Adipose tissue (tissue), 3 donors: ENCODE results near the gene HOXD9. TPM values are rescaled to one million over a fixed set of nuclear protein-coding genes. Genes with fewer than 3 reads are reported as not detected.

Experiments used
- H3K27ac ChIP-seq: one replicate; pipeline ENCODE4 v1.5.1; 2013; ENCODE audit warnings: low read depth, low read length
- WGBS, 3 donors: extraction: QIAGEN DNeasy Blood & Tissue Kit; methylation state at CpG; one replicate each; pipeline ENCODE4 v1.1.7; 2013; 5-methylcytosine and 5-hydroxymethylcytosine counted together
- polyA plus RNA-seq, 3 donors: library from polyadenylated mRNA; stranded (reverse); fragments of 200-250 nt; gene quantifications; one replicate each; pipeline ENCODE4 v1.2.3, GENCODE V29; 2013
- donor health status: healthy with polysubstance abuse.
- donor health status: Bipolar disorder and iron deficiency.
- donor health status: healthy.

The HOXD9 gene
- polyA plus RNA-seq, 3 donors = 0.36 to 5.3 (median 3.0) TPM

GRCh38 chr2:176117823-176118371 lies 4.6 kb upstream of the HOXD9 start:
- WGBS, 3 donors = 12 to 37% (median 15%) methylated on average over 11 of the region's 11 CpGs
- no peak overlapping the region for H3K27ac ChIP-seq

- 13 to 33% (median 13%) methylated on average over 24 of the region's 24 CpGs for WGBS, 3 donors
- H3K27ac ChIP-seq = no peak overlapping the region
These were observed 3.7 kb upstream of the HOXD9 start for GRCh38 chr2:176118601-176119339.

DNA sequence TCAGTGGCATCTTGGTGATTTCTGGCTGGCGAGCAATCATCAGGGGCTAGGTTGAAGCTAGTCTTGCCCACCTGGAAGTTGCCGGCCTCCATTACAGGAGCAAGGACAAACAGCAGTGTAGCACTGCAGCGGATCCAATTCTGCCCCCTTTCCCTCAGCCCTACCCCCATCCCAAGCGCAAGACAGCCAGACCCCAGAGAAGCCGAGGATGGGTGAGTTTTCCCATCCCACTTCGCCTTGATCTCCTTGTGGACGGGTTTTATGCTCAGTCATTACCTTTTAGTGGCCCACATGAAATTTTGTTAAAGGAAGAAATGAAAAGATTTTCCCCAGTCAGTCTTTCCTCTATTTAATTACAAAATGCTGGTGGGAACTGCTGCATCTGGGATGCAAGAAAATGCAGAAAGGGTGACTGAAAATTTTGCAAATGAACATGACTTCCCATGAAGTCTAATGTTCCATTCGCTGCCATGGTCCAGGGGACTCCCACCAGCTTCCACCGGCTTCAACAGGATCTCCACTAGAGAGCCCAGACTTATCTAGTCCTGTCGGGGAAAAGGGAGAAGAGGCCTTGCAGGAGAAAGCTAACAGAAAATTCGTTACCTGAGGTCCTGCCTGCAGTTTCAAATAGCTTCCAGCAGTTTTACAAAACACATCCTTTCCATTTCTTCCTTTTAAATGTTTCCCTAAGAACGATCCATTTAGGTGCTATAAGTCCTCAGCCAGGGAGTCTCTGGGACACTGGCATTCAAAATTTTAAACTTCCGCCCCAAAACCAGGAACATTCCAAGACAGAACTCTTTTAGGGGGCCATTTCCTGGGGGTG lies 1.9 kb upstream of the HOXD9 start:
- no peak overlapping the region for H3K27ac ChIP-seq
- 16 to 47% (median 30%) methylated on average over 13 of the region's 13 CpGs for WGBS, 3 donors

GRCh38 chr2:176121190-176122051 lies 1.1 kb upstream of the HOXD9 start:
- 11 to 22% (median 12%) methylated on average over 51 to 53 of the region's 53 CpGs for WGBS, 3 donors
- no peak overlapping the region for H3K27ac ChIP-seq

- 2 to 3% (median 2%) methylated on average over 42 to 47 of the region's 47 CpGs for WGBS, 3 donors
- no peak overlapping the region for H3K27ac ChIP-seq
These were observed 352 bp upstream of the HOXD9 start for GRCh38 chr2:176122052-176122682.

DNA sequence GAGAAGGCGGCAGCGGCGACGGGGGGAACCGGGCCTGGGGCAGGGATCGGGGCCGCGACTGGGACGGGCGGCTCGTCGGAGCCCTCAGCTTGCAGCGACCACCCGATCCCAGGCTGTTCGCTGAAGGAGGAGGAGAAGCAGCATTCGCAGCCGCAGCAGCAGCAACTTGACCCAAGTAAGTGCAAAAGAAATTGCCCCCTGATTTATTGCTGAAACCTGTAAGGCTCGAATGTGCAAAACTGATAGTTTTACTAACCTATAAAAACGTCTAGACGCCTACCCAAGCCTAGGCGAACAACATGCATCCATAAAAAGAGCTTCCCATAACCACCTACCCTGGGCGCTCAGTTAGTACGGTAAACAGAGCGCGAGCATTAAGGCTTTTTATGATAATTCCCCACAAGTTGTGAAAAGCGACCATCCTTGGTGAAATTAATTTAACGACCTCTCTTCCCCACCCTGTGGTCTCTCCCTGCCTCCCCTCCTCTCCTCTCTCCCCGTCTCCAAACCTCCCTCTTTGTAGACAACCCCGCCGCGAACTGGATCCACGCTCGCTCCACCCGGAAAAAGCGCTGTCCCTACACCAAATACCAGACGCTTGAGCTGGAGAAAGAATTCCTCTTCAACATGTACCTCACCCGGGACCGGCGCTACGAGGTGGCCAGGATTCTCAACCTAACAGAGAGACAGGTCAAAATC lies 1.0 kb downstream of the HOXD9 start:
- no peak overlapping the region for H3K27ac ChIP-seq
- WGBS, 3 donors = 6 to 14% (median 7%) methylated on average over 40 of the region's 40 CpGs

DNA sequence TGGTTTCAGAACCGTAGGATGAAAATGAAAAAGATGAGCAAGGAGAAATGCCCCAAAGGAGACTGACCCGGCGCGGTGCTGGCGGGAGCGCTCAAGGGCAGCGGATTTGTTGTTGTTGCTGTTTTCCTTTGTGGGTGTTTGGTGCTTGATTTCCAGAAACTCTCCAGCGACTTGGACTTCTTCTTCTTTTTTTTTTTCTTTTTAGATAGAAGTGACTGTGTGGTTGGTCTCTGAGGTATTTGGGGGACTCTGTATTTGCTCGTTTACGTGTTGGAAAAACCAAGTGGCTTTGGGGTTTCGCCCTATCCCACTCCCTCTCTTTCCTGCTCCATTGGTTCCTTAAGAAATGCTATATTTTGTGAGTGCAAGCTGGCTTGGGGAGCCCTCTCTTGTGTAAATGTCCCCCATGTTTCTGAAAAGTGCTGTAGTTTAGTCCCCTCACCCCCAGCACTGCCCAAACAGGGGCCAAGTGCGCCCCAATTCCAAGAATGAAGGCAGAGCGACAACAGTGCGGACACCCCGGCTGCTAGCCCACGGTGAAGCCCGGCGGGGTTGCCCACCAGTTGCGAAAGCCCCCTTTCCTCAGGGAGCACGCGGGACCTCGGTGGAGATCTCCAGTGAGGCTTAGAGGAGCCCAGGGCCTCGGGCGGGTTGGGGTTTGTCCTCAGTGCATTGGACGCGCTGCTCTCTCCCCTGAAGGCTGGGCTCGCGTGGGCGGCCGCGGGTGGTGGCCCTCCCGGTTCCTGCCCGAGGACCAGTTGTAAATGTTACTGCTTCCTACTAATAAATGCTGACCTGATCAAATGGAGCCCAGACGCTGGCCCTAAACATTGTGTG lies 1.8 kb downstream of the HOXD9 start:
- no peak overlapping the region for H3K27ac ChIP-seq
- 12 to 44% (median 24%) methylated on average over 34 of the region's 34 CpGs for WGBS, 3 donors

DNA sequence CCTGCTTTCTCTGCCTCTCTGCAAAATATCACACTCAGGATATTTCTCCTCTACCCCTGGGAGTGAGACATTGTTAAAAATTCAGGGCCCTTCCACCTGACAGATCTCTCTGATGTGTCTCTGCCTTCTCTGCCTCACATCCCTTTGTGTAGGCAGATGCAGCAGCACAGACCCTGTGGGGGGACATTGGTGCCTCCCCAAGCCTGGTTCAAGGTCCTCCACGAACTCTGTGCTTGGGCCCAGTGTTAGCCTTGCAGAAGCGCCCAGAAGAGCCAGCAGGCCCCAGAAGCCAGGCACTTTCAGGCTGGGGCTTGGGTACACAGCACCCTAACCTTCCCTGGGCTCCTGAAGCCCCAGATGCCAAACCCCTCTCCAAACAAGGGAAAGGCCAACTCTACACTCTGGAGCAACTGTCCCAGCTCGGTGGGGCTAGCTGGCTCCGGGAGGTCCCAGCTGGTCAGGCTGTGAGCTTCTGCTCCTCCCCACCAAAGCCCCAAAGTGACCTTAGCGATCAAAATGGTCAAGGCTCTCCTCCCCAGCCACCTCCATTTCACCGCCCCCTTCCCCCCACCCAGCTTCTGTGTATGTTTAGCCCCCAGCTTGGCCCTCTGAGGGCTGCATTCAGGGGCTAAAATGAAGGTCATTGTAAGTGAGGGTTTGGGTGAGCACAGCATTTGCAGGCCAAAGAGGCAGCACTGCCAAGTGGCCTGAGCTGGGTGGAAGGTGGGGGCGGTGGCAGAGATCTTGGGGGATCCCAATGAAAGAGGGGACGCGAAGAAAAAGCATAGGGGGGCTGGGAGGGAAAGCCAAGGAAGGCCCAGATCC lies 2.6 kb downstream of the HOXD9 start:
- no peak overlapping the region for H3K27ac ChIP-seq
- 19 to 62% (median 46%) methylated on average over 9 of the region's 9 CpGs for WGBS, 3 donors

DNA sequence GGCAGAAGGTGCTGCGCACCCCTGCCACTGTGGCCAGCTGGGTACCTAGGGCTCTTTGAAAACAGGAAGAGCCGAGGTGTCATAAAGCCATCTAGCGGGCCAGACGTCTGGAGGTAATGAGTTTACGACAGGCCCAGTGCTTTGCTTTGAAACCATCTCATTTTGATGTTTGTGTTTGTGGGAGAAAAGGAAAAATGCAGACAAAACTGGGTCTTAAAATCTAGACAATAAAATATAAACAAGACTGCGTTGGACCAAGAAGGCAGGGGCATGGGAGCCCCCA lies 3.2 kb downstream of the HOXD9 start:
- 10 to 52% (median 37%) methylated on average over 6 of the region's 6 CpGs for WGBS, 3 donors

GRCh38 chr2:176126929-176127773 lies 4.6 kb downstream of the HOXD9 start:
- no peak overlapping the region for H3K27ac ChIP-seq
- WGBS, 3 donors = 3 to 7% (median 4%) methylated on average over 13 of the region's 13 CpGs

More for the DNA sequence above, 3.2 kb downstream of the HOXD9 start:
- no peak overlapping the region for H3K27ac ChIP-seq

DNA sequence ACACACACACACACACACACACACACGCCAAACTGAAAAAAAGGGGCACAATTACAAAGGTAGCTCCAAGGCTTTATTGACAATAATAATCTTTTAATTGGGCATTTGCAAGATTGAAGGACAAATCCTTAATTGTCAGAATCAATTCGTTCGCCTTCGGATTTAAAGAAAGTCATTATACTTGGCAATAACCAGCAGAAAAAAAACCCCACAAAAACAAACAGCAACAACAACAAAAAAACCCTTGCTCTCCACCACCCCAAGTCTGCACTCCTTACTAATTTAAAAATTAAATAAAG lies 5.2 kb downstream of the HOXD9 start:
- 17 to 41% (median 29%) methylated on average over 4 of the region's 4 CpGs for WGBS, 3 donors
- no peak overlapping the region for H3K27ac ChIP-seq

DNA sequence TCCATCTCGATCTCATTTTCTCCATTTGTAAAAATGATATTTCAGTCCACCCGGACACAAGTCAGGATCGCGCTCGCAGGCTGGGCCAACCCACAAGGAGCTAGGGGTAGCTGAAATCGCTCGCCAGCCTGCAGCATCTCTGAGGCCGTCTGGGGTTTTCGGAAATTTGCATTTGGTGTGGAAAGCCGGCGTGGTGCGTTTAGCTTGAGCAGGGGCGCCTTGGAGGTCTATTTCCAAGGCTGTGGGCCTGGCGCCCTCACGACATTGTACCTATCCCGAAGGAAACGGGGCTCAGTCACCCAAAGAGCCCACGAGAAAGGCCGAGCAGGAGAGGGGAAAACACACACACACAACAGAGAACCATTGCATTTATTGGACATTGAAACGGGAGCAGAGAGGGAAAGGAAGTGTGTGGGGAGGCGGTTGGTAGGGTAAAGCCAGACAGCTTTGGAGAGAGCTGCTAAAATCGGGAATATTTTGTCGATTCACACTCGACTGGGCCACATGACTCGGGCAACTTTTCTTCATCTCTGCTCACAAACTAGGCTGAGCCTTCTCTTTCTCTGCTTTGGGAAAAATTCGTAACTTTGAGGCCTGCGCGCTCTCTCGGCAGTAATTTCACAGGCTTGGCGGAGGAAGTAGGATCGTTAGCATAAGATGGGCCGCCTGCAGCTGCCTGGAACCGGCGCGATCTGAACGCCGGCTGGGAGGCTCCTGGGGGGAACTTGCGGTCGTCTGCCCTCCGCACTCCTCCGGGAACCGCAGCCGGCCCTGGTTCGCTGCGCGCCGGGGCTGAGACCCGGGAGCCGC lies 5.9 kb downstream of the HOXD9 start:
- WGBS, 3 donors = 10 to 17% (median 12%) methylated on average over 40 to 49 of the region's 49 CpGs
- H3K27ac ChIP-seq = no peak overlapping the region

- no peak within 1 kb of the TSS for H3K27ac ChIP-seq
- 3 to 4% (median 4%) methylated on average over 64 of the region's 64 CpGs for WGBS, 3 donors
These were observed 6.7 kb downstream of the HOXD9 start, which contains the start of gene HOXD8 for GRCh38 chr2:176128982-176129796. Gene HOXD8 (plus strand): TSS chr2:176129705. CDS start chr2:176130367, 662 bp downstream.

- no peak overlapping the region for H3K27ac ChIP-seq
- 1 to 3% (median 2%) methylated on average over 22 to 43 of the region's 43 CpGs for WGBS, 3 donors
These were observed 7.3 kb downstream of the HOXD9 start for GRCh38 chr2:176129813-176130146.
